GM10248 (cell line): ENCODE results near the gene SSUH2.

ENCODE experiments used
- CTCF ChIA-PET: fragments of 300-600 bp; sonication (Branson Sonifier 250); formaldehyde crosslinking; extraction: SDS; loops from one replicate; lab custom pipeline; 2021; ENCODE audit warnings: antibody characterized with exemption; lab: Yijun Ruan, JAX
- POLR2A ChIA-PET: fragments of 350-650 bp; sonication (Branson Sonifier 250); formaldehyde crosslinking; extraction: SDS; loops from one replicate; lab custom pipeline; 2020; ENCODE audit warnings: antibody characterized with exemption; lab: Yijun Ruan, JAX
- DNase-seq: peaks from one replicate; pipeline ENCODE4 v3.0.0; 2012; ENCODE audit errors: extremely low spot score
- TF ChIP-seq, protein P1 (sequence below): IDR thresholded peaks from 2 replicates; pipeline ENCODE4 v1.5.1; 2012; ENCODE audit warnings: mild to moderate bottlenecking, low read depth; ENCODE audit errors: extremely low read depth, missing control alignments, control extremely low read depth

Gene SSUH2

DNA sequence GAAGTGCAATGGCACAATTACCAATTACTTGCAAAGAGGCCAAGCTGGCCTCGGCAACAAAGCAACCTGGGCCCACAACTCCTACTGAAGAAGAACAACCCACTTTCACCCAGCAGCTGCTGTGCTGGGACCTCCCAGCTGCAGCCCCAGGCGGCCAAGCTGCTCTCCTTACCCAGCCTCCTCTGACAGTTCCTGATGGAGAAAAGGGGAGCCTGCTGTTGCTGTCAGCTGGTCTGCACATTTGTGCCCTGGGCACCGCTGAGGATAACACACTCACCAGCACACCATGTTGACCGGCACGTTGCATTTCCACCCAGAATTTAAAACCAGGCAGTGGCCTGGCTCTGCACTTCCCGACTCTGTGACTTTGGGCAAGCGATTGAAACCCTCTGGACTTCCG lies 33.6 kb downstream of the SSUH2 start:
- DNase-seq: no peak
- ChIA-PET CTCF (interaction anchor here (1.5 kb wide), 1 partner anchor 99 kb away, joined by 3 read pairs; no protein-coding TSS in a partner anchor), POLR2A (no interaction called here)
- TF ChIP-seq, protein P1, sequence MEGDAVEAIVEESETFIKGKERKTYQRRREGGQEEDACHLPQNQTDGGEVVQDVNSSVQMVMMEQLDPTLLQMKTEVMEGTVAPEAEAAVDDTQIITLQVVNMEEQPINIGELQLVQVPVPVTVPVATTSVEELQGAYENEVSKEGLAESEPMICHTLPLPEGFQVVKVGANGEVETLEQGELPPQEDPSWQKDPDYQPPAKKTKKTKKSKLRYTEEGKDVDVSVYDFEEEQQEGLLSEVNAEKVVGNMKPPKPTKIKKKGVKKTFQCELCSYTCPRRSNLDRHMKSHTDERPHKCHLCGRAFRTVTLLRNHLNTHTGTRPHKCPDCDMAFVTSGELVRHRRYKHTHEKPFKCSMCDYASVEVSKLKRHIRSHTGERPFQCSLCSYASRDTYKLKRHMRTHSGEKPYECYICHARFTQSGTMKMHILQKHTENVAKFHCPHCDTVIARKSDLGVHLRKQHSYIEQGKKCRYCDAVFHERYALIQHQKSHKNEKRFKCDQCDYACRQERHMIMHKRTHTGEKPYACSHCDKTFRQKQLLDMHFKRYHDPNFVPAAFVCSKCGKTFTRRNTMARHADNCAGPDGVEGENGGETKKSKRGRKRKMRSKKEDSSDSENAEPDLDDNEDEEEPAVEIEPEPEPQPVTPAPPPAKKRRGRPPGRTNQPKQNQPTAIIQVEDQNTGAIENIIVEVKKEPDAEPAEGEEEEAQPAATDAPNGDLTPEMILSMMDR: no peak

DNA sequence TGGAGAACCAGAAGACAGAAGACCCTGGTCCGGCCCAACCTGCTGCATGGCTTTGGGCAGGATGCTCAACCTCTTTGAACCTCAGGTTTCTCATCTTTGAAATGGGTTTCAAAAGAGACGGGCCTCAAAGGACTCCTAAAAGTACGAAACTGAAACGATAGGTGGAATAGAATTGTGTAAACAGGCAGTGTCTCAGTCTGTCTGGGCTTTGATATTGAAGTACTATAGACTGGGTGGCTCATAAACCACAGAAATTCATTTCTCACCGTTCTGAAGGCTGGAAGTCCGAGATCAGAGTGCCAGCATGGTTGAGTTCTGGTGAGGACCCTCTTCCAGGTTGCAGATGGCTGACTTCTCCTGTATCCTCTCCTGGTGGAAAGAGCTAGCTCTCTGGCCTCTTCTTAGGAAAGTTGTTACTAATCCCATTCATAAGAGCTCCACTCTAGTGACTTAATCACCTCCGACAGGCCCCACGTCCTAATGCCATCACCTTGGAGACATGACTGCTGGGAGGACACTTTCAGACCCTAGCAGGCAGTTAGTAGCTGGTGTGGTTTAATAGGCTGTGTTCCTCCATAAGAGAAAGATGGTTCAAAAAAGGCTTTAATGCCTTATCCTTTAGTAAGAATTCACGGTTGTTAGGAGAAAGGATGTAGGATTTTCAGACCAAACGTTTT lies 35.7 kb downstream of the SSUH2 start:
- POLR2A ChIA-PET: no interaction called here
- DNase-seq: no peak
- TF ChIP-seq, protein P1: no peak
- CTCF ChIA-PET: no interaction called here

DNA sequence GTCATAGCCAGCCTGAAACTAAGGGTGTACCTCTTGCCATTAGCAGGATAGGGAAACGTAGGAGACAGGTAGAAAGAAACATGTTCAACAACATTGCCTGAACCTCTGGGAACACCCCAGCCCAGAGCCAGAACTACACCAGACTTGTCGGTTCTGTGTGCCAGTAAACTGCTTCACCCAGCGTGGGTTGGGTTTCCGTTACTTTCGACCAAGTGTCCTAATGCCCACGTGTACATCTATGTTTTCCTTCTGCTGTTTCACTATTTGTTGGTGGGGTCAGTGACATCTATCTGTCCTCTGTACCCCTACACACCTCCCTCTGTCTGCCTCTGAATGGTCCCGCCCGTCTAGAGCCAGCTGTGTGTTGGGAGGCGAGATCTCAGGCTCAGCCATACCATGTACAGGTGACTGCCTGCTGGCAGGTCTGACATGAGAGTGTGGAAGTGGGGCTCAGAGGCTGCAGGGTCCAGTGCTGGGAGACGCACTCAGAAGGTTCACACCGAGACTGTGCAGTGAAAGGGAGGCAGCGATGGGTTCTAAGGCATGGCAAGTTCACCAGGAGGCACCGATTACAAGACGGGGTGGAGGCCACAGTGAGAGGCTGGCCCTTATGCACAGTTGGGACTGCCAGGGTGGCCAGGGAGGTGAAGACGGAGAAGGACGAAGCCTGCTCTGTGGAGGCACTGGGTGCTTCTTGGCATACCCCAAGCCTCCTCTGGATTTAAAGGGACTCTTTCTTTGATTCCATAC lies 36.4 kb downstream of the SSUH2 start:
- TF ChIP-seq, protein P1: no peak
- ChIA-PET POLR2A (no interaction called here), CTCF (interaction anchor here (1.3 to 1.8 kb wide), 5 partner anchors 12 to 306 kb away, joined by 4 to 8 read pairs (median 6); no protein-coding TSS in a partner anchor)
- no peak for DNase-seq

DNA sequence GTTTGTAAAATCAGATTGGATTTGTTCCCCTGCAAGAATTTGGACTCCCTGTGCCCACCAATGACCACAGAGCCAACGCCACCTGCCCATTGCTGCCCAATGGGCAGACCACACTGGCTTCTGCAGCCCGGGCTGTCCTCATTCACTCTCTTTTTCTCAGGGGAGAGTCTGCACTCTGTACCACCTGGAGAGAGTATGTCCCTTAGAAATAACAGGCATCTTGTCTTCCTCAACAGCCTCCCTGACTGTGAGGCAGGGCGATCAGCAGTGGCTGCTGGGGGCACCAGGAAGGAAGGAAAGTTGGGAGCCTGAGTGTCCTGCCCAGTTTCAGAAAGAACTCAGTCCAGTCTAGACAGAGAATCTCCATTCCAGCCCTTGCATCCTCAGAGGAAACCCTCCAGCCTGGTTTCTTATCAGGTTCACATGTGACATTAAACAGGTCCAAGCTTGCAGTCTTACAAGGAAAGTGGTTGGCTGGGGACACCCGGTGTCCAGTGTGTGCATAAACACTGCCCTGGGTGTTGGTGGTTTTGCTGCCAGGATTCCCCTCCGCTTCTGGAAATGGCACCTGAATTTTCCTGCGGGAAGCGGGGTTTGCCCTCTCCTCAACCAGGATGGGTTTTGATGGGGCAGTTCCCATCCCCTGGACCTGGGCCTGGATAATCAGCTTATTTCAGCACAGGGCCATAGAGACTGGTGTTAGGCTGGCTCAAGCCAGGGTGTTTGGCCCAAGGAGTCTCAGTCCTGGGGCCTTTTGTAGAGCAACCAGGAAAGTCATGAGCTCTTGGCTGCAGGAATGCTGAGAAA lies 37.2 kb downstream of the SSUH2 start:
- POLR2A ChIA-PET: no interaction called here
- no peak for DNase-seq

DNA sequence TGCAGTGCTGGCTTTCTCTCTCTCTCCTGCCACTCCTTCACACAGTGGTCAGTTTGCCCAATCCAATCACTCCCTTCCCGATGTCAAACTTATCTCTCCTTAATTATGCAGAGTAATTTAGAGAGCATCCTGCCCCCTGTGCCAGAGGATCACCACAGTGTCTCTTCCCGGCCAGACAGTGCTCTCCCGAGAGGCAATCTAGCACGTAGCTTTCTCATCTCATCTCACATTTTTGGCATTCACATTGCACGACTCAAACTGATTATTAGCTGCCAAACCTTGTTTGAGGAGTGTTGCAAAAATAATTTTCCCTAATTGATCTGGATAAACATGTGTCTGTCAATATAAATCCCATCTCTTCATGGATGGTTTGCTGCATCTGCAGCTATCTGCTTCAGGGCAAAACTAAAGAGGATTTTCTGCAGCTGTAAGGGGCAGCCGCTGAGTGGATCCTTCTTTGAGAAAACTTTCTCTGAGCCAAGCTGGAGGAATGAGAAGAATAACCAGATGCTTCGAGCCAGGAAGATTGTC lies 37.8 kb downstream of the SSUH2 start:
- POLR2A ChIA-PET: no interaction called here
- DNase-seq: no peak
- TF ChIP-seq, protein P1: no peak
- CTCF ChIA-PET: interaction anchor here (1.0 to 1.8 kb wide), 6 partner anchors 13 to 305 kb away, joined by 3 to 8 read pairs (median 6); no protein-coding TSS in a partner anchor

More for the DNA sequence above, 37.2 kb downstream of the SSUH2 start:
- CTCF ChIA-PET: interaction anchor here (1.0 to 1.8 kb wide), 6 partner anchors 13 to 305 kb away, joined by 3 to 8 read pairs (median 6); no protein-coding TSS in a partner anchor
- TF ChIP-seq, protein P1: peak; percentile 28

DNA sequence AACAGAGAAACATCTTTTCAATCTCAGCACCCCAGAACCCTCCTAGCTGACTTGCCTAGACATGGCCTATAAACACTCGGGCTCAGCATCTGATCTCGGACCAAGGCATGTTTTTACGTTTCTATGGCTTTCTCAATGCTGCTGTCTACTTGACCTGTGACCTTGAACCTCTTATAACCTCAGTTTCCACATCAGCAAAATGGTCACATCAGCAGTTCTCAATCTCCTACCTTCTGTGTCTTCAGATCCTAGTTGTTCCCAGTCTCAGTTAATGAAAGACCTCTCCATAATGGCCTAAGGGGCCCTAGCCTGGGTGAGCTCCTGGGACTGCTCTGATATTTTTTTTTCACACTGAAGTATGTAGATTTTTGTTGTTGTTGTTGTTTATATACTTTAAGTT lies 39.6 kb downstream of the SSUH2 start:
- TF ChIP-seq, protein P1: no peak
- POLR2A ChIA-PET: interaction anchor here (0.6 kb wide), 1 partner anchor 100 kb away, joined by 3 read pairs; no protein-coding TSS in a partner anchor
- CTCF ChIA-PET: no interaction called here
- no peak for DNase-seq
